ENCODE results near the gene ZBTB16. TPM values are rescaled to one million over a fixed set of nuclear protein-coding genes. Genes with fewer than 3 reads are reported as not detected.

Gene ZBTB16
- total RNA-seq, 1 donor from 2014 or later = 17.7 TPM

- H2AFZ ChIP-seq (replicated peaks) = peak overlapping the region; percentile 34
- Mint-ChIP-seq H3K4me1 (peaks cover 27% of the 10 kb centered on the region), H3K9me3 (no peaks in the 10 kb centered on the region), H3K4me3 (no peak overlapping the region), H3K27ac (no peak overlapping the region), H3K27me3 (ENCODE audit: insufficient read depth, low read depth) (peaks cover 15% of the 10 kb centered on the region), H3K36me3 (no peaks in the 10 kb centered on the region)
- H3K36me3 ChIP-seq = no peaks in the 10 kb centered on the region
- H3K4me3 ChIP-seq = no peak overlapping the region
- no peak overlapping the region for H3K9ac ChIP-seq
- H3K9me3 ChIP-seq (ENCODE audit: low read depth) = no peaks in the 10 kb centered on the region
- peaks cover 11% of the 10 kb centered on the region for H3F3A ChIP-seq (ENCODE audit: low read depth)
- no peak overlapping the region for H3K27ac ChIP-seq
- peaks cover 30% of the 10 kb centered on the region for H3K4me1 ChIP-seq
- TF ChIP-seq, protein P1, sequence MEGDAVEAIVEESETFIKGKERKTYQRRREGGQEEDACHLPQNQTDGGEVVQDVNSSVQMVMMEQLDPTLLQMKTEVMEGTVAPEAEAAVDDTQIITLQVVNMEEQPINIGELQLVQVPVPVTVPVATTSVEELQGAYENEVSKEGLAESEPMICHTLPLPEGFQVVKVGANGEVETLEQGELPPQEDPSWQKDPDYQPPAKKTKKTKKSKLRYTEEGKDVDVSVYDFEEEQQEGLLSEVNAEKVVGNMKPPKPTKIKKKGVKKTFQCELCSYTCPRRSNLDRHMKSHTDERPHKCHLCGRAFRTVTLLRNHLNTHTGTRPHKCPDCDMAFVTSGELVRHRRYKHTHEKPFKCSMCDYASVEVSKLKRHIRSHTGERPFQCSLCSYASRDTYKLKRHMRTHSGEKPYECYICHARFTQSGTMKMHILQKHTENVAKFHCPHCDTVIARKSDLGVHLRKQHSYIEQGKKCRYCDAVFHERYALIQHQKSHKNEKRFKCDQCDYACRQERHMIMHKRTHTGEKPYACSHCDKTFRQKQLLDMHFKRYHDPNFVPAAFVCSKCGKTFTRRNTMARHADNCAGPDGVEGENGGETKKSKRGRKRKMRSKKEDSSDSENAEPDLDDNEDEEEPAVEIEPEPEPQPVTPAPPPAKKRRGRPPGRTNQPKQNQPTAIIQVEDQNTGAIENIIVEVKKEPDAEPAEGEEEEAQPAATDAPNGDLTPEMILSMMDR (IDR thresholded peaks at IDR 0.05) = peak; percentile 78
- no peak for TF ChIP-seq EZH2 (IDR thresholded peaks at IDR 0.05)
- TF ChIP-seq EZH2phosphoT487 (IDR thresholded peaks at IDR 0.05) = no peak
- H3K79me2 ChIP-seq (ENCODE audit: low read depth) = no peaks in the 10 kb centered on the region
- DNase-seq (ENCODE audit: low spot score) = peak; percentile 77
- H3K4me2 ChIP-seq = no peak overlapping the region
- H3K27me3 ChIP-seq = no peaks in the 10 kb centered on the region
- H4K20me1 ChIP-seq (ENCODE audit: low read depth) = peaks cover 9% of the 10 kb centered on the region
Observed at GRCh38 chr11:114262681-114263512, 203.4 kb downstream of the ZBTB16 start.

- Histone ChIP-seq H3K79me2 (ENCODE audit: low read depth) (no peaks in the 10 kb centered on the region), H3K9ac (no peak overlapping the region), H3F3A (ENCODE audit: low read depth) (peaks cover 4% of the 10 kb centered on the region), H4K20me1 (ENCODE audit: low read depth) (peaks cover 2% of the 10 kb centered on the region), H3K9me3 (ENCODE audit: low read depth) (no peaks in the 10 kb centered on the region), H3K4me1 (peaks cover 23% of the 10 kb centered on the region), H3K4me2 (no peak overlapping the region), H3K27ac (no peak overlapping the region), H3K36me3 (no peaks in the 10 kb centered on the region), H3K27me3 (no peaks in the 10 kb centered on the region), H2AFZ (replicated peaks) (no peak overlapping the region), H3K4me3 (no peak overlapping the region)
- no peak for DNase-seq (ENCODE audit: low spot score)
- no peaks in the 10 kb centered on the region for H3K9me3 Mint-ChIP-seq
- H3K27me3 Mint-ChIP-seq (ENCODE audit: insufficient read depth, low read depth) = peaks cover 13% of the 10 kb centered on the region
- TF ChIP-seq, protein P1 (IDR thresholded peaks at IDR 0.05) = no peak
- TF ChIP-seq EZH2 (IDR thresholded peaks at IDR 0.05) (no peak), EZH2phosphoT487 (IDR thresholded peaks at IDR 0.05) (no peak)
- no peaks in the 10 kb centered on the region for H3K36me3 Mint-ChIP-seq
- H3K4me1 Mint-ChIP-seq = peaks cover 23% of the 10 kb centered on the region
- no peak overlapping the region for H3K27ac Mint-ChIP-seq
- no peak overlapping the region for H3K4me3 Mint-ChIP-seq
Observed at GRCh38 chr11:114263513-114264170, 204.1 kb downstream of the ZBTB16 start.

DNA sequence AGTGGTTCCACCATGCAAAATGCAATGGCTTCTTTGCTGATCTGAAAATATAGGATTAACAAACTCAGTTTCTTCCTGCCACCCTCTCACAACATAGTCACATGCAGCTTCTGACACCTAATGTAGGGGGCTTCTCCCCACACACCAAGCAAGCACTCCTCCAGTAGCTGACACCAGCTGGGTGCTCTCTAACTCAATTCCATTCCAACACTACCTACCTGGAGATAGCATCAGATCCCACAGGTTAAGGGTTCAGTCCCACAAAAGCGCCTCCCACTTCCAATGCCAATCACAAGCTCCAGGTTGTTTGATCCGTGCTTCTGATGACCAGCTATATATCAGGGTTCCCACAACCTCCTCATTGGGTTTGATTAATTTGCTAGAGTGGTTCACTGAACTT, 204.9 kb downstream of the ZBTB16 start:
- no peak for DNase-seq (ENCODE audit: low spot score)
- no peaks in the 10 kb centered on the region for H3K9me3 Mint-ChIP-seq
- H3K36me3 Mint-ChIP-seq = no peaks in the 10 kb centered on the region

More for the DNA sequence above, 204.9 kb downstream of the ZBTB16 start:
- Histone ChIP-seq H3K36me3 (no peaks in the 10 kb centered on the region), H3K27ac (no peak overlapping the region), H3K27me3 (no peaks in the 10 kb centered on the region), H3K9me3 (ENCODE audit: low read depth) (no peaks in the 10 kb centered on the region), H4K20me1 (ENCODE audit: low read depth) (no peaks in the 10 kb centered on the region), H3K4me1 (peaks cover 15% of the 10 kb centered on the region), H3K9ac (no peak overlapping the region), H2AFZ (replicated peaks) (no peak overlapping the region), H3K4me3 (no peak overlapping the region), H3K4me2 (no peak overlapping the region), H3F3A (ENCODE audit: low read depth) (no peaks in the 10 kb centered on the region), H3K79me2 (ENCODE audit: low read depth) (no peaks in the 10 kb centered on the region)
- peaks cover 9% of the 10 kb centered on the region for H3K27me3 Mint-ChIP-seq (ENCODE audit: insufficient read depth, low read depth)
- H3K4me1 Mint-ChIP-seq = peaks cover 18% of the 10 kb centered on the region
- H3K27ac Mint-ChIP-seq = no peak overlapping the region
- H3K4me3 Mint-ChIP-seq = no peak overlapping the region
- TF ChIP-seq, protein P1 (IDR thresholded peaks at IDR 0.05) = no peak
- TF ChIP-seq EZH2 (IDR thresholded peaks at IDR 0.05) (no peak), EZH2phosphoT487 (IDR thresholded peaks at IDR 0.05) (no peak)

All from neural progenitor cell (in vitro differentiated cells).